H1 (cell line): ENCODE data around the gene DUSP2. TPM values are rescaled to one million over a fixed set of nuclear protein-coding genes. Genes with fewer than 3 reads are reported as not detected.

Source experiments
- ATF2 ChIP-seq: IDR thresholded peaks from 2 replicates; pipeline ENCODE4 v1.6.1; 2012; ENCODE audit warnings: low read length, inconsistent platforms
- BCL11A ChIP-seq, 2 experiments: IDR thresholded peaks; one replicate each; pipeline ENCODE4 v1.6.1; 2011; ENCODE audit warnings: low read depth in 2 of 2, low read length in 2 of 2, mild to moderate bottlenecking in 2 of 2
- CBX8 ChIP-seq: fragments of 300-800, 300-1000 bp; sonication (generic); IDR thresholded peaks from 2 replicates; pipeline ENCODE4 v1.7.1; 2016; ENCODE audit warnings: low read depth, low read length, borderline replicate concordance
- E2F6 ChIP-seq: IDR thresholded peaks from 2 replicates; pipeline ENCODE4 v1.6.1; 2012; ENCODE audit warnings: inconsistent platforms
- FOSL1 ChIP-seq: IDR thresholded peaks from 2 replicates; pipeline ENCODE4 v1.6.1; 2011; ENCODE audit warnings: mild to moderate bottlenecking, low read depth, low read length, moderate library complexity; ENCODE audit not compliant: insufficient read depth
- JUND ChIP-seq: IDR thresholded peaks from 2 replicates; pipeline ENCODE4 v1.6.1; 2011; ENCODE audit warnings: mild to moderate bottlenecking, improper control_type of control experiment, low read length
- KDM1A ChIP-seq: fragments of 200-600, 300-600 bp; sonication (generic); IDR thresholded peaks from 2 replicates; pipeline ENCODE4 v1.7.1; 2016; ENCODE audit warnings: mild to moderate bottlenecking, low read length, borderline replicate concordance
- KDM4A ChIP-seq: IDR thresholded peaks from one replicate; pipeline ENCODE4 v1.7.1; 2012; ENCODE audit warnings: low read depth, mild to moderate bottlenecking, moderate library complexity, low read length, inconsistent platforms; ENCODE audit not compliant: severe bottlenecking
- MAX ChIP-seq: IDR thresholded peaks from 2 replicates; pipeline ENCODE4 v1.6.1; 2012; ENCODE audit warnings: inconsistent platforms
- NANOG ChIP-seq: IDR thresholded peaks from 2 replicates; pipeline ENCODE4 v1.6.1; 2011; ENCODE audit warnings: low read length, low read depth, mild to moderate bottlenecking, inconsistent platforms; ENCODE audit not compliant: insufficient read depth, poor library complexity, severe bottlenecking
- PHF8 ChIP-seq: fragments of 200-600 bp; sonication (generic); conservative IDR thresholded peaks from 2 replicates; pipeline ENCODE4 v1.7.1; 2012; ENCODE audit warnings: low read depth, mild to moderate bottlenecking, inconsistent platforms, low read length, moderate library complexity
- POLR2A ChIP-seq, 2 experiments: IDR thresholded peaks; 1 replicate in 1 of 2; 2 replicates in 1 of 2; pipeline ENCODE4 v1.6.1; 2011; ENCODE audit warnings: low read depth in 2 of 2, low read length in 2 of 2, mild to moderate bottlenecking in 2 of 2; ENCODE audit errors: control extremely low read depth in 1 of 2
- RAD21 ChIP-seq, 2 experiments: IDR thresholded peaks in 1 of 2; conservative IDR thresholded peaks in 1 of 2; 2 replicates each; pipeline ENCODE4 v1.6.1; 2011; ENCODE audit warnings: low read depth in 2 of 2, low read length in 2 of 2, improper control_type of control experiment in 1 of 2, inconsistent platforms in 1 of 2, mild to moderate bottlenecking in 1 of 2, moderate library complexity in 1 of 2
- RFX5 ChIP-seq: IDR thresholded peaks from 2 replicates; pipeline ENCODE4 v1.6.1; 2011; ENCODE audit warnings: low read depth, low read length, improper control_type of control experiment, borderline replicate concordance
- RNF2 ChIP-seq: fragments of 200-900, 300-1000 bp; sonication (generic); IDR thresholded peaks from 2 replicates; pipeline ENCODE4 v1.7.1; 2016; ENCODE audit warnings: borderline replicate concordance, low read depth, mild to moderate bottlenecking, antibody characterized with exemption, low read length; ENCODE audit not compliant: poor library complexity, severe bottlenecking; ENCODE audit errors: missing control alignments
- SAP30 ChIP-seq: fragments of 300-600 bp; sonication (generic); IDR thresholded peaks from 2 replicates; pipeline ENCODE4 v1.7.1; 2012; ENCODE audit warnings: low read length, moderate library complexity, mild to moderate bottlenecking, inconsistent platforms; ENCODE audit not compliant: insufficient read depth, insufficient replicate concordance
- SUZ12 ChIP-seq: fragments of 200-600 bp; sonication (generic); IDR thresholded peaks from 2 replicates; pipeline ENCODE4 v1.6.1; 2012; ENCODE audit warnings: mild to moderate bottlenecking, inconsistent platforms, low read length, moderate library complexity, mixed read lengths
- TAF1 ChIP-seq: IDR thresholded peaks from 2 replicates; pipeline ENCODE4 v1.6.1; 2011; ENCODE audit warnings: mild to moderate bottlenecking, low read depth, low read length
- TBP ChIP-seq: IDR thresholded peaks from 2 replicates; pipeline ENCODE4 v1.6.1; 2011; ENCODE audit warnings: low read depth, low read length, improper control_type of control experiment
- TCF12 ChIP-seq: IDR thresholded peaks from 2 replicates; pipeline ENCODE4 v1.6.1; 2011; ENCODE audit warnings: low read depth, mild to moderate bottlenecking, low read length
- ZNF274 ChIP-seq: IDR thresholded peaks from 2 replicates; pipeline ENCODE4 v1.7.0; 2012; ENCODE audit warnings: low read length, borderline replicate concordance; ENCODE audit errors: extremely low read depth
- polyA plus RNA-seq, 7 experiments: library from polyadenylated mRNA; depleted of rRNA in 3 of 7; stranded (reverse) in 5 of 7; unstranded in 2 of 7; fragments of >200 nt in 5 of 7; fragments of 200-250 nt in 2 of 7; gene quantifications; 1 replicate in 5 of 7; 2 replicates in 1 of 7; 4 replicates in 1 of 7; pipeline versions ENCODE4 v1.2.1 to v1.2.3, GENCODE V29; 2011 to 2013; ENCODE audit warnings: missing spikeins in 2 of 7, mixed read lengths in 2 of 7
- total RNA-seq: library from RNA; stranded (reverse); fragmentation: NEBNext Ultra II Directional; extraction: Animal tissue kit (Norgen Biotek cat#: 25700); gene quantifications from 2 replicates; pipeline ENCODE4 v1.2.1, GENCODE V29; 2021

Gene DUSP2
- total and polyA plus RNA-seq, 2 of the 8 experiments (the other 6 are each of a cell fraction or from before 2014, with no cell fraction given): 10.1 to 10.4 TPM

- TF ChIP-seq ATF2 (no peak), SUZ12 (no peak), TCF12 (no peak), POLR2A (IDR thresholded peaks at IDR 0.05; ENCODE audit: control extremely low read depth in 1 of 2, low read depth in 2 of 2, low read length in 2 of 2) (peak in 1 of 2 experiments; percentile 40; a peak in 1 of 3 replicates), BCL11A (IDR thresholded peaks at IDR 0.05; ENCODE audit: low read depth in 2 of 2, low read length in 2 of 2) (no peak), CBX8 (no peak), TBP (peak; percentile 56; the same call in 1 of the 2 replicates), RFX5 (no peak), KDM1A (no peak), E2F6 (peak; percentile 65), ZNF274 (no peak), NANOG (no peak), KDM4A (peak; percentile 62), MAX (0 out of 2 replicates have a peak, but pooled peaks have one; percentile 54), RNF2 (no peak), SAP30 (no peak), RAD21 (IDR thresholded peaks at IDR 0.05 in 1 of 2, conservative IDR thresholded peaks at IDR 0.05 in 1 of 2; ENCODE audit: low read depth in 2 of 2, low read length in 2 of 2) (0 out of 4 replicates have a peak, but pooled peaks of 1 of the 2 experiments have one; percentile 2), FOSL1 (no peak), JUND (no peak), PHF8 (0 out of 2 replicates have a peak, but pooled peaks have one; percentile 41), TAF1 (0 out of 2 replicates have a peak, but pooled peaks have one; percentile 10)
Observed at GRCh38 chr2:96116424-96116878, 28.8 kb downstream of the DUSP2 start, which contains the start of gene ADRA2B (continued).
